Loucy (cell line): ENCODE results near the gene ADAMTS14.

Experiments
- CTCF ChIP-seq: fragments of 200-600 bp; sonication (generic); conservative IDR thresholded peaks from 2 replicates; pipeline ENCODE4 v1.5.1; 2014; ENCODE audit warnings: mild to moderate bottlenecking, antibody characterized with exemption, low read length
- EZH2phosphoT487 ChIP-seq: fragments of 200-600 bp; IDR thresholded peaks from 2 replicates; pipeline ENCODE4 v1.6.1; 2018; ENCODE audit warnings: antibody characterized with exemption, mild to moderate bottlenecking, moderate library complexity, borderline replicate concordance

DNA sequence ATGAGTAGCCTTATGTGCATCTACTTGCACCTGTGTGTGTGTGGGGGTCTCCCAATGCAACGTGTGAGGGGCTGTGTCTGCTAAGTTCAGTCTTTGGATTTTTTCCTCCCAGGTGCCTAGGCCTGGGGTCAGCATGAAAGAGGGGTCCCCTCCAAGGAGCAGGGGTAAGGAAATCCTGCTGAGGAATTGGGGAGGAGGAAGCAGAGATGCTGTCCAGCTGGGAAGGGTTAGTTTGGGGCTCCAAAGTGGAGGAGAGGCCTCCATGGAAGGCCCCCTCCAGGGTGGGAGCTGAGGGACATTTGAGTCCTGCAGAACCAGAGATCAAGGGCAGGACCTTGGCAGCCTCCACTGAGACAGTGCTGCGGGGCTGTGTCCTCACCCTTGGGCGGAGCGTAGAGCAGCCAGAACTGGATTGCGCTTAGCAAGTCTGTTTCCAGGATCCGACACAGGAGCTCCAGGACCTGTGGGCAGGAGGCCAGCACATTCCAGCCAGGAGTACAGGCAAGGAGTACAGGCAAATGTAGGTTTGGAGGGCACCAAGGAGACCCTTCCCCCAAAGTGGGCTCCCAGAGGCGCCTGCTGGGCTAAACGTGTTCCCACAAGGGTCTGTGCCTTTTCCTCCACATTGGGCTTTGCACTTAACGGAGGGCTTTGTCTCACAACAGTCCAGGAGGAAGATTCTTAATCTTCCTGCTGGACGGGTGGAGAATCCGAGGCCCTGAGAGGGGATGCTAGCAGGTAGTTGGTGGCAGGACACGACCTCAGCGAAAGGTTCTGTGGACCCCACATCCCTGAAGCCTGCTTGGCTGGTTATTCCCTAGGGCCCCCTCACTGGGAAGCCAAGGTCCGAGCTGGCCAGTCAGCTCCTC, 102.7 kb downstream of the ADAMTS14 start:
- TF ChIP-seq CTCF: no peak
- no peak for TF ChIP-seq EZH2phosphoT487
